Mesenchymal stem cell (in vitro differentiated cells and primary cell): ENCODE measurements around the gene NTRK2.

Experiments used
- DNase-seq: peaks from one replicate; pipeline ENCODE4 v3.0.0-alpha.2; 2013
- H2AFZ ChIP-seq: one replicate; pipeline ENCODE4 v1.6.1; 2013; ENCODE audit warnings: low read depth, mild to moderate bottlenecking, control low read depth, inconsistent platforms, low read length, moderate library complexity
- H2AK5ac ChIP-seq: 2 replicates; pipeline ENCODE4 v1.6.1; 2013; ENCODE audit warnings: low read length, moderate library complexity, mild to moderate bottlenecking, inconsistent platforms; ENCODE audit not compliant: severe bottlenecking
- H2BK120ac ChIP-seq: one replicate; pipeline ENCODE4 v1.6.1; 2013; ENCODE audit warnings: low read depth, mild to moderate bottlenecking, inconsistent platforms, low read length, moderate library complexity
- H2BK12ac ChIP-seq, 2 experiments: one replicate each; pipeline ENCODE4 v1.6.1; 2013; ENCODE audit warnings: inconsistent platforms in 2 of 2, low read length in 2 of 2, mild to moderate bottlenecking in 2 of 2, moderate library complexity in 2 of 2, control low read depth in 1 of 2
- H2BK15ac ChIP-seq: one replicate; pipeline ENCODE4 v1.6.1; 2013; ENCODE audit warnings: mild to moderate bottlenecking, low read depth, inconsistent platforms; ENCODE audit not compliant: poor library complexity, severe bottlenecking
- H2BK5ac ChIP-seq: 2 replicates; pipeline ENCODE4 v1.6.1; 2013; ENCODE audit warnings: low read depth, mild to moderate bottlenecking, low read length, control low read depth, inconsistent platforms; ENCODE audit not compliant: poor library complexity, severe bottlenecking
- H3K14ac ChIP-seq, 2 experiments: one replicate each; pipeline ENCODE4 v1.6.1; 2013; ENCODE audit warnings: inconsistent platforms in 2 of 2, low read length in 2 of 2, control low read depth in 1 of 2, mild to moderate bottlenecking in 1 of 2, moderate library complexity in 1 of 2
- H3K18ac ChIP-seq, 2 experiments: one replicate each; pipeline ENCODE4 v1.6.1; 2013; ENCODE audit warnings: inconsistent platforms in 2 of 2, low read length in 2 of 2, control low read depth in 1 of 2, low read depth in 1 of 2, mild to moderate bottlenecking in 1 of 2
- H3K23ac ChIP-seq, 2 experiments: one replicate each; pipeline ENCODE4 v1.6.1; 2013; ENCODE audit warnings: inconsistent platforms in 2 of 2, low read length in 2 of 2, mild to moderate bottlenecking in 2 of 2, moderate library complexity in 2 of 2, control low read depth in 1 of 2
- H3K27ac ChIP-seq: 2 replicates; pipeline ENCODE4 v1.5.1; 2013; ENCODE audit warnings: mild to moderate bottlenecking, moderate library complexity, low read length, control low read depth, inconsistent platforms; ENCODE audit not compliant: poor library complexity, severe bottlenecking
- H3K27me3 ChIP-seq, 2 experiments: 2 replicates each; pipeline versions ENCODE4 v1.6.1 to v1.7.0; 2013; ENCODE audit warnings: low read length in 2 of 2, mild to moderate bottlenecking in 2 of 2, moderate library complexity in 2 of 2, control low read depth in 1 of 2, inconsistent platforms in 1 of 2; ENCODE audit not compliant: control insufficient read depth in 1 of 2, insufficient read depth in 1 of 2
- H3K36me3 ChIP-seq, 2 experiments: 2 replicates each; pipeline versions ENCODE4 v1.6.1 to v1.7.0; 2013; ENCODE audit warnings: low read length in 2 of 2, control low read depth in 1 of 2, inconsistent platforms in 1 of 2, low read depth in 1 of 2, mild to moderate bottlenecking in 1 of 2; ENCODE audit not compliant: insufficient read depth in 2 of 2, control insufficient read depth in 1 of 2
- H3K4ac ChIP-seq, 2 experiments: one replicate each; pipeline ENCODE4 v1.6.1; 2013; ENCODE audit warnings: inconsistent platforms in 2 of 2, low read length in 2 of 2, mild to moderate bottlenecking in 2 of 2, moderate library complexity in 2 of 2, control low read depth in 1 of 2, low read depth in 1 of 2
- H3K4me1 ChIP-seq: 2 replicates; pipeline ENCODE4 v1.6.1; 2013; ENCODE audit warnings: low read depth, low read length, control low read depth; ENCODE audit not compliant: control insufficient read depth, insufficient read depth
- H3K4me2 ChIP-seq: 2 replicates; pipeline ENCODE4 v1.6.1; 2013; ENCODE audit warnings: low read length, mild to moderate bottlenecking, inconsistent platforms; ENCODE audit not compliant: poor library complexity, severe bottlenecking
- H3K4me3 ChIP-seq, 2 experiments: 2 replicates each; pipeline versions ENCODE4 v1.5.1 to v1.7.0; 2013; ENCODE audit warnings: low read length in 2 of 2, mild to moderate bottlenecking in 2 of 2, control low read depth in 1 of 2, low read depth in 1 of 2; ENCODE audit not compliant: insufficient read depth in 1 of 2
- H3K79me1 ChIP-seq: replicated peaks from 2 replicates; pipeline ENCODE4 v1.6.1; 2013; ENCODE audit warnings: mild to moderate bottlenecking, control low read depth, low read length, inconsistent platforms; ENCODE audit not compliant: poor library complexity, severe bottlenecking
- H3K9ac ChIP-seq: 2 replicates; pipeline ENCODE4 v1.7.0; 2013; ENCODE audit warnings: mild to moderate bottlenecking, low read length, moderate library complexity
- H3K9me3 ChIP-seq: 2 replicates; pipeline ENCODE4 v1.7.0; 2013; ENCODE audit warnings: mild to moderate bottlenecking, low read length; ENCODE audit not compliant: control insufficient read depth
- H4K8ac ChIP-seq: one replicate; pipeline ENCODE4 v1.6.1; 2013; ENCODE audit warnings: inconsistent platforms, mild to moderate bottlenecking, low read length, moderate library complexity
- H4K91ac ChIP-seq: one replicate; pipeline ENCODE4 v1.6.1; 2013; ENCODE audit warnings: mild to moderate bottlenecking, low read length, inconsistent platforms
- WGBS: methylation state at CpG from one replicate; pipeline ENCODE4 v1.1.7; 2013; ENCODE audit warnings: mixed read lengths; 5-methylcytosine and 5-hydroxymethylcytosine counted together

The NTRK2 gene

DNA sequence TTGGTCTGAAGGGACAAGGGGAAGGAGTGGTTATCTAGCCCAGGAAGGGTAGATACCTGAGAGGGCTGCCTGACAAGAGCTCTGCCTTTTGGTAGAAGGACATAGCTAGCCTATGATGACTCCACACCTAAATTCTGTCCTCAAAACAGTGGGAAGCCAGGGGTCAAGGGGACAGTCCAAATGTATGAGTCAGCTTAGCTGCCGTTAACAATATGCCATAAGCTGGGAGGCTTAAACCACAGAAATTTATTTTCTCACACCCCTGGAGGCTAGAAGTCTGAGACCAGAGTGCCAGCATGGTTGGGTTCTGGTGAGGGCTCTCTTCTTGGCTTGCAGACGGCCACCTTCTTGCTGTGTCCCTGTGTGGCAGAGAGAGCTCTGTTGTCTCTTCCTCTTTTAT, 306.4 kb downstream of the NTRK2 start:
- H3K23ac ChIP-seq, result no peak overlapping the region
- H2BK5ac ChIP-seq, result no peak overlapping the region
- H3K4me1 ChIP-seq, result peaks cover 1% of the 10 kb centered on the region
- WGBS, result 17% methylated on average over 1 of the region's 2 CpGs
- H3K4ac ChIP-seq, result no peak overlapping the region
- H3K4me3 ChIP-seq, result no peak overlapping the region
- no peaks in the 10 kb centered on the region for H3K79me1 ChIP-seq
- H4K91ac ChIP-seq, result no peak overlapping the region
- H3K27ac ChIP-seq, result no peak overlapping the region
- peak; percentile 28 for DNase-seq
- H2BK15ac ChIP-seq, result no peak overlapping the region
- no peaks in the 10 kb centered on the region for H3K9me3 ChIP-seq
- no peak overlapping the region for H3K4me2 ChIP-seq
- H3K14ac ChIP-seq, result no peak overlapping the region
- no peak overlapping the region for H2AK5ac ChIP-seq
- H2AFZ ChIP-seq, result no peak overlapping the region
- H4K8ac ChIP-seq, result no peak overlapping the region
- H3K9ac ChIP-seq, result no peak overlapping the region
- no peaks in the 10 kb centered on the region for H3K27me3 ChIP-seq
- no peak overlapping the region for H2BK12ac ChIP-seq
- no peaks in the 10 kb centered on the region for H3K36me3 ChIP-seq
- no peak overlapping the region for H2BK120ac ChIP-seq
- no peak overlapping the region for H3K18ac ChIP-seq

DNA sequence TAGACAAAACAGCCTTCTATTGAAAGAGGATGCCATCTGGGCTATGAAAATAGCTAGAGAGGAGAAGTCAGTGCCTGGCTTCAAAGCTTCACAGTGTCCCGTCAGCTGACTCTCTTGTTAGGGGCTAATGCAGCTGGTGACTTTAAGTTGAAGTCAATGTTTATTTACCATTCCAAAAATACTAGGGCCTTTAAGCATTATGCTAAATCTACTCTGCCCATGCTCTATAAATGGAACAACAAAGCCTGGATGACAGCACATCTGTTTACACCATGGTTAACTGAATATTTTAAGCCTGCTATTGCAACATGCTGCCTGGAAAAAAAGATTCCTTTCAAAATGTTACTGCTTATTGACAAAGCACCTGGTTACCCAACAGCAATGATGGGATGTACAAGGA, 309.1 kb downstream of the NTRK2 start:
- H3K27ac ChIP-seq, result no peak overlapping the region
- H2BK12ac ChIP-seq, result no peak overlapping the region
- peaks cover 1% of the 10 kb centered on the region for H3K4me1 ChIP-seq
- H3K79me1 ChIP-seq, result no peaks in the 10 kb centered on the region
- H4K8ac ChIP-seq, result no peak overlapping the region
- no peak overlapping the region for H3K9ac ChIP-seq
- H3K4ac ChIP-seq, result no peak overlapping the region
- no peaks in the 10 kb centered on the region for H3K36me3 ChIP-seq
- H2AFZ ChIP-seq, result no peak overlapping the region
- no peak overlapping the region for H3K4me3 ChIP-seq
- H3K14ac ChIP-seq, result no peak overlapping the region
- DNase-seq, result peak; percentile 47
- no peaks in the 10 kb centered on the region for H3K9me3 ChIP-seq
- H2BK15ac ChIP-seq, result no peak overlapping the region
- H3K4me2 ChIP-seq, result no peak overlapping the region
- no peaks in the 10 kb centered on the region for H3K27me3 ChIP-seq
- WGBS, result 80% methylated on average over 1 of the region's 1 CpG
- no peak overlapping the region for H4K91ac ChIP-seq
- H3K23ac ChIP-seq, result no peak overlapping the region
- no peak overlapping the region for H2AK5ac ChIP-seq
- no peak overlapping the region for H2BK120ac ChIP-seq
- no peak overlapping the region for H3K18ac ChIP-seq
- no peak overlapping the region for H2BK5ac ChIP-seq

DNA sequence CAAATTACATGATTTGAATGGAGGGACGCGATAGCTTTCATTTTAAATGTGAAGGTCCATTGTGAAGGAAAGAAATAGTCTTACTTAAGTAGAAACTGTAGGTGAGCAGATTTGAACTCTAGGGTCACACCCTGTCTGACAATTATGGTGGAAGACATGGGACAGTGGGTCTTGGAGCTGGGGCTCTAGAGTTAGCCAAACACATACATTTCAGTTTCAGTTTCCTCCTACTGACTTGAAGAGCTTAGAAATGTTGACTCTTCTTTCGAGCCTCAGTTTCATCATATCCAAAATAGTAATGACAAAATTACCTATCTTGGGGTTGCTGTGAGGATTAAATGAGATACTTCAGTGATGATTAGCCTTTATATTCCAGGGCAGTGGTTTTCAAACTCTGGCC, 314.2 kb downstream of the NTRK2 start:
- no peak overlapping the region for H2AK5ac ChIP-seq
- no peaks in the 10 kb centered on the region for H3K36me3 ChIP-seq
- no peak for DNase-seq
- no peaks in the 10 kb centered on the region for H3K79me1 ChIP-seq
- no peak overlapping the region for H2AFZ ChIP-seq
- H2BK12ac ChIP-seq, result no peak overlapping the region
- H4K91ac ChIP-seq, result no peak overlapping the region
- H2BK15ac ChIP-seq, result no peak overlapping the region
- H4K8ac ChIP-seq, result no peak overlapping the region
- no peak overlapping the region for H3K4me3 ChIP-seq
- H3K27ac ChIP-seq, result no peak overlapping the region
- H3K4me2 ChIP-seq, result no peak overlapping the region
- no peak overlapping the region for H3K23ac ChIP-seq
- no peaks in the 10 kb centered on the region for H3K4me1 ChIP-seq
- H3K4ac ChIP-seq, result no peak overlapping the region
- no peak overlapping the region for H3K18ac ChIP-seq
- no peak overlapping the region for H3K14ac ChIP-seq
- no peak overlapping the region for H2BK5ac ChIP-seq
- 100% methylated on average over 2 of the region's 3 CpGs for WGBS
- H3K9ac ChIP-seq, result no peak overlapping the region
- H3K27me3 ChIP-seq, result peaks cover 0 to 4% of the 10 kb centered on the region in 2 experiments
- no peak overlapping the region for H2BK120ac ChIP-seq
- no peaks in the 10 kb centered on the region for H3K9me3 ChIP-seq

- Histone ChIP-seq H3K14ac (peak overlapping the region in 1 of 2 experiments; percentile 61), H3K9ac (no peak overlapping the region)
- 89% methylated on average over 2 of the region's 2 CpGs for WGBS
These were observed 319.1 kb downstream of the NTRK2 start for GRCh38 chr9:84988621-84989020.

More at GRCh38 chr9:84988621-84989020, 319.1 kb downstream of the NTRK2 start:
- no peaks in the 10 kb centered on the region for H3K9me3 ChIP-seq
- H3K79me1 ChIP-seq, result no peaks in the 10 kb centered on the region
- no peak for DNase-seq
- no peak overlapping the region for H3K4me3 ChIP-seq
- H4K91ac ChIP-seq, result no peak overlapping the region
- no peaks in the 10 kb centered on the region for H3K4me1 ChIP-seq
- H2BK12ac ChIP-seq, result no peak overlapping the region
- no peak overlapping the region for H3K4me2 ChIP-seq
- no peak overlapping the region for H2BK5ac ChIP-seq
- H4K8ac ChIP-seq, result no peak overlapping the region
- no peak overlapping the region for H2AK5ac ChIP-seq
- H2BK15ac ChIP-seq, result no peak overlapping the region
- H3K27ac ChIP-seq, result no peak overlapping the region
- H3K27me3 ChIP-seq, result peaks cover 0 to 21% of the 10 kb centered on the region in 2 experiments
- H3K36me3 ChIP-seq, result no peaks in the 10 kb centered on the region
- no peak overlapping the region for H3K18ac ChIP-seq
- H2BK120ac ChIP-seq, result no peak overlapping the region
- H3K23ac ChIP-seq, result no peak overlapping the region
- no peak overlapping the region for H2AFZ ChIP-seq
- no peak overlapping the region for H3K4ac ChIP-seq
